MM.1S (cell line): ENCODE measurements around the gene TMEM205.

Experiments used
- DNase-seq: peaks from one replicate; pipeline ENCODE4 v3.0.0-alpha.2; 2015
- H2AFZ ChIP-seq: fragments of 300-600 bp; sonication (generic); 2 replicates; pipeline ENCODE4 v1.6.0; 2016; ENCODE audit warnings: antibody characterized with exemption, low read length
- H3F3A ChIP-seq: fragments of 300-600 bp; sonication (generic); 2 replicates; pipeline ENCODE4 v1.6.1; 2016; ENCODE audit warnings: mild to moderate bottlenecking, antibody characterized with exemption, low read length, moderate library complexity, mixed read lengths; ENCODE audit not compliant: insufficient read depth
- H3K27ac ChIP-seq: fragments of 300-600 bp; sonication (generic); 2 replicates; pipeline ENCODE4 v1.5.1; 2016; ENCODE audit warnings: mild to moderate bottlenecking, low read length
- H3K27me3 ChIP-seq: fragments of 300-600 bp; sonication (generic); replicated peaks from 2 replicates; pipeline ENCODE4 v1.6.0; 2016; ENCODE audit warnings: low read length; ENCODE audit not compliant: insufficient read depth
- H3K36me3 ChIP-seq: fragments of 300-600 bp; sonication (generic); replicated peaks from 2 replicates; pipeline ENCODE4 v1.6.1; 2016; ENCODE audit warnings: mild to moderate bottlenecking, low read length, mixed read lengths; ENCODE audit not compliant: insufficient read depth
- H3K4me1 ChIP-seq: fragments of 300-600 bp; sonication (generic); 2 replicates; pipeline ENCODE4 v1.6.1; 2016; ENCODE audit warnings: low read length, mixed read lengths
- H3K4me2 ChIP-seq: fragments of 300-600 bp; sonication (generic); 2 replicates; pipeline ENCODE4 v1.6.0; 2016; ENCODE audit warnings: low read depth, low read length
- H3K4me3 ChIP-seq: fragments of 300-600 bp; sonication (generic); 2 replicates; pipeline ENCODE4 v1.5.1; 2016; ENCODE audit warnings: low read length, mixed read lengths
- H3K79me2 ChIP-seq: fragments of 300-600 bp; sonication (generic); 2 replicates; pipeline ENCODE4 v1.6.1; 2016; ENCODE audit warnings: mixed run types, low read length, mixed read lengths
- H3K9ac ChIP-seq: fragments of 300-600 bp; sonication (generic); 2 replicates; pipeline ENCODE4 v1.6.1; 2016; ENCODE audit warnings: low read length, mixed read lengths
- H3K9me2 ChIP-seq: fragments of 300-600 bp; sonication (generic); replicated peaks from 2 replicates; pipeline ENCODE4 v1.6.1; 2016; ENCODE audit warnings: mild to moderate bottlenecking, low read length, mixed read lengths; ENCODE audit not compliant: insufficient read depth
- H3K9me3 ChIP-seq: fragments of 300-600 bp; sonication (generic); replicated peaks from 2 replicates; pipeline ENCODE4 v1.6.1; 2016; ENCODE audit warnings: mild to moderate bottlenecking, low read length, mixed read lengths; ENCODE audit not compliant: insufficient read depth
- H4K20me1 ChIP-seq: fragments of 300-600 bp; sonication (generic); 2 replicates; pipeline ENCODE4 v1.6.1; 2016; ENCODE audit warnings: mild to moderate bottlenecking, low read length, moderate library complexity, mixed read lengths; ENCODE audit not compliant: insufficient read depth
- EZH2 ChIP-seq: fragments of 300-600 bp; sonication (generic); optimal IDR thresholded peaks from 2 replicates; pipeline ENCODE3; 2017; ENCODE audit warnings: low read depth, mild to moderate bottlenecking, antibody characterized with exemption, low read length, mixed read lengths
- EZH2phosphoT487 ChIP-seq: fragments of 300-600 bp; sonication (generic); IDR thresholded peaks from 2 replicates; pipeline ENCODE4 v1.6.1; 2018; ENCODE audit warnings: antibody characterized with exemption, low read length
- TF ChIP-seq, protein P1 (sequence below): fragments of 300-600 bp; sonication (generic); IDR thresholded peaks from 2 replicates; pipeline ENCODE4 v1.5.1; 2016; ENCODE audit warnings: antibody characterized with exemption, low read length, mixed read lengths

Gene TMEM205

DNA sequence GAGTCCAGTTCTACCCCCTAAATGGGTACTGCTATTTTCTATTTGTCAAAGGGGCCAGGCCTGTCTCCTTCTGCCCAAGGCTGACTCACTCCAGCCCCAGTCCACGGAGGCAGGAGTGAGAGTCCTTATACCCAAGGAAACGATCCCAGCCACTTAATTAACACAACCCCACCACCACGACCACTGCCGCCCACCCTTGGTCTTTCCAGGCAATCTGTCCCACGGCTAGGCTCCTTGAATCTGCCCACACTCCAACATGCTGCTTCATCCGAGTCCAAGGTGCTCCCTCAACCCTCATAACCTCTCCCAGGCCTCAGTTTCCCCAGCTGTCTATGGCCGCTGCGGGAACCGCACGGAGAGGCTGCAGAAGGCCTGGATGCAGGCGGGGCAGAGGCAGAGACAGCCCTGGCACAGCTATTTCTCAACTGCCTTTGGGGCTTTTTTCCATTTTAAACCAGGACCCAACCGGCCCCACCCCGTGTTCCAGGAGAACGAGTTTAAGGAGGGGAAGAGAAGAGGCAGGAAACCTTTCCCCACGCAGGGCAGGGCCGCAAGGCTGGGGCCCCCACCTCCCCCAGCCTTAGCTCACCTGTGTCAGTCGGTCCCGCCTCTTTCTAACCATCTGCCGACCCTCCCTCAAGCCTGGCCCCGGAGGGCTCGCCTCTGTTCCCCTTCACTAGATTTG lies 7.4 kb downstream of the TMEM205 start:
- H3K9ac ChIP-seq: peak overlapping the region; percentile 66; the same call in 1 of the 2 replicates
- H3K9me3 ChIP-seq: no peaks in the 10 kb centered on the region
- H3K27me3 ChIP-seq: no peaks in the 10 kb centered on the region
- peak overlapping the region; percentile 87 for H3K4me2 ChIP-seq
- no peak for DNase-seq
- peak overlapping the region; percentile 80 for H3K4me3 ChIP-seq
- H3K27ac ChIP-seq: no peak overlapping the region
- no peaks in the 10 kb centered on the region for H3K36me3 ChIP-seq
- H4K20me1 ChIP-seq: no peaks in the 10 kb centered on the region
- no peaks in the 10 kb centered on the region for H3F3A ChIP-seq
- H3K79me2 ChIP-seq: no peaks in the 10 kb centered on the region
- H3K4me1 ChIP-seq: peaks cover 5% of the 10 kb centered on the region; the same call in 1 of the 2 replicates
- no peaks in the 10 kb centered on the region for H3K9me2 ChIP-seq
- peak overlapping the region; percentile 93 for H2AFZ ChIP-seq
- TF ChIP-seq EZH2: no peak
- TF ChIP-seq, protein P1, sequence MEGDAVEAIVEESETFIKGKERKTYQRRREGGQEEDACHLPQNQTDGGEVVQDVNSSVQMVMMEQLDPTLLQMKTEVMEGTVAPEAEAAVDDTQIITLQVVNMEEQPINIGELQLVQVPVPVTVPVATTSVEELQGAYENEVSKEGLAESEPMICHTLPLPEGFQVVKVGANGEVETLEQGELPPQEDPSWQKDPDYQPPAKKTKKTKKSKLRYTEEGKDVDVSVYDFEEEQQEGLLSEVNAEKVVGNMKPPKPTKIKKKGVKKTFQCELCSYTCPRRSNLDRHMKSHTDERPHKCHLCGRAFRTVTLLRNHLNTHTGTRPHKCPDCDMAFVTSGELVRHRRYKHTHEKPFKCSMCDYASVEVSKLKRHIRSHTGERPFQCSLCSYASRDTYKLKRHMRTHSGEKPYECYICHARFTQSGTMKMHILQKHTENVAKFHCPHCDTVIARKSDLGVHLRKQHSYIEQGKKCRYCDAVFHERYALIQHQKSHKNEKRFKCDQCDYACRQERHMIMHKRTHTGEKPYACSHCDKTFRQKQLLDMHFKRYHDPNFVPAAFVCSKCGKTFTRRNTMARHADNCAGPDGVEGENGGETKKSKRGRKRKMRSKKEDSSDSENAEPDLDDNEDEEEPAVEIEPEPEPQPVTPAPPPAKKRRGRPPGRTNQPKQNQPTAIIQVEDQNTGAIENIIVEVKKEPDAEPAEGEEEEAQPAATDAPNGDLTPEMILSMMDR: no peak
- no peak for TF ChIP-seq EZH2phosphoT487

DNA sequence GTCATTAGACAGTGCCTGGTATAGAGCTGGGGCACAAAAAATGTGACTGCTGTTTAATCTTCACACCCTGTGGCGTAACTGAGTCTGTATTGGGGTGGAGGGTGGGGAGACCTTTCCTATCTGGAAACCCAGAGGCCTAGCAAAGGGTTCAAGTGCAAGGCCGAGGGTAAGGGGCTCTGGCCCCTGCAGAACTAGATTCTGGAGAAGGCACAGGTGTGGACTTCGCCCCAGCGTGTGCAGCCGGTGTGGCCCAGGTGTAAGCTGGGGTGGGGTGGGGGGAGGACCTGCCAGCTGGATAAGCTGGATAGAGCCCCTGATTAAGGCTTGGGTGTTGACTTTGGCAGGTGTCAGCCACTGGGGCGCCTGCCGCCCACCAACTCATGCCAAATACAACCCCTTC lies 7.9 kb downstream of the TMEM205 start:
- H3K9ac ChIP-seq: no peak overlapping the region
- no peak overlapping the region for H3K4me2 ChIP-seq
- no peaks in the 10 kb centered on the region for H3K9me2 ChIP-seq
- H4K20me1 ChIP-seq: no peaks in the 10 kb centered on the region
- H3F3A ChIP-seq: no peaks in the 10 kb centered on the region
- no peak for TF ChIP-seq EZH2
- no peak for TF ChIP-seq EZH2phosphoT487
- TF ChIP-seq, protein P1: no peak
- no peak for DNase-seq
- no peak overlapping the region for H3K4me3 ChIP-seq
- no peaks in the 10 kb centered on the region for H3K9me3 ChIP-seq
- H2AFZ ChIP-seq: no peak overlapping the region
- no peaks in the 10 kb centered on the region for H3K36me3 ChIP-seq
- no peak overlapping the region for H3K27ac ChIP-seq
- no peaks in the 10 kb centered on the region for H3K79me2 ChIP-seq
- no peaks in the 10 kb centered on the region for H3K27me3 ChIP-seq
- peaks cover 5% of the 10 kb centered on the region; the same call in 1 of the 2 replicates for H3K4me1 ChIP-seq

DNA sequence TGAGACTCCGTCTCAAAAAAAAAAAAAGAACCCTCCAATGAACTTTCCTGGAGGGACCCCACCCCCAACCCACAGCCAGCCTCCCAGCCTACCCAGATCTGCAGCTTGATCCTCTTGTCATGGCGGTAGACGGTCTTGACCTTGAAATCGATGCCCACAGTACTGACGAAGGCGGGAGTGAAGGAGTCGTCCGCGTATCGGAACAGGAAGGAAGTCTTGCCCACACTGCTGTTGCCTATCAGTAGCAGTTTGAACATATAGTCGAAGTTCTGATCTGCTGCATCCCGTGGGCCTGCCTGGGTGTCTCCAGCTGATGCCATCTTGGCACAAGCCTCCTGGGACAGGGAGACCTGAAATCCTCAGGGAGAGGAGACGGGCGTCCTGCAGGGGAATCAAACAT lies 9.0 kb downstream of the TMEM205 start:
- Histone ChIP-seq H3K4me3 (no peak overlapping the region), H3K79me2 (no peaks in the 10 kb centered on the region), H3F3A (no peaks in the 10 kb centered on the region), H2AFZ (no peak overlapping the region), H3K4me2 (no peak overlapping the region), H3K9ac (no peak overlapping the region), H3K9me3 (no peaks in the 10 kb centered on the region), H3K27me3 (no peaks in the 10 kb centered on the region), H4K20me1 (no peaks in the 10 kb centered on the region), H3K9me2 (no peaks in the 10 kb centered on the region), H3K27ac (no peak overlapping the region), H3K4me1 (peaks cover 5% of the 10 kb centered on the region; the same call in 1 of the 2 replicates), H3K36me3 (no peaks in the 10 kb centered on the region)
- DNase-seq: no peak
- TF ChIP-seq EZH2phosphoT487 (no peak), EZH2 (no peak)
- TF ChIP-seq, protein P1: no peak
